ENCODE data around the gene ZC3H13.

ZC3H13 gene

GRCh38 chr13:45943120-45943519, 109.4 kb downstream of the ZC3H13 start:
- Histone ChIP-seq H4K5ac (ENCODE audit: low read length) (no peak overlapping the region), H3K56ac (ENCODE audit: low read length) (no peak overlapping the region), H3K27me3 (ENCODE audit: insufficient read depth, low read length, poor library complexity) (no peaks in the 10 kb centered on the region), H3K18ac (ENCODE audit: low read length) (no peak overlapping the region), H3K79me1 (ENCODE audit: low read length) (no peaks in the 10 kb centered on the region), H3K4me2 (ENCODE audit: low read length) (no peak overlapping the region), H3K23ac (ENCODE audit: low read length) (no peak overlapping the region), H2BK15ac (replicated peaks; ENCODE audit: low read depth) (no peak overlapping the region), H4K8ac (ENCODE audit: low read depth, low read length) (no peak overlapping the region), H2BK120ac (ENCODE audit: low read depth, low read length) (no peak overlapping the region), H3K36me3 (ENCODE audit: control insufficient read depth, insufficient read depth, low read length) (no peaks in the 10 kb centered on the region), H3K27ac (ENCODE audit: low read depth, low read length) (no peak overlapping the region), H2BK5ac (ENCODE audit: low read length) (no peak overlapping the region), H2AK5ac (ENCODE audit: low read length) (no peak overlapping the region), H3K4me3 (ENCODE audit: low read length) (no peak overlapping the region), H3K4ac (ENCODE audit: low read depth, low read length) (no peak overlapping the region), H3K9ac (ENCODE audit: low read length) (no peak overlapping the region), H3K79me2 (ENCODE audit: control insufficient read depth, insufficient read depth, low read length) (no peaks in the 10 kb centered on the region), H3K4me1 (ENCODE audit: control insufficient read depth, low read depth, low read length) (peaks cover 2% of the 10 kb centered on the region)
- no CpG with 5 or more reads among the region's 2 CpGs for WGBS (ENCODE audit: extremely low coverage, insufficient coverage, low lambda C conversion rate)
- peak; percentile 11 for DNase-seq

- no peak overlapping the region for H4K8ac ChIP-seq (ENCODE audit: low read depth, low read length)
- no peak overlapping the region for H2BK15ac ChIP-seq (replicated peaks; ENCODE audit: low read depth)
- H3K9ac ChIP-seq (ENCODE audit: low read length): no peak overlapping the region
- no peak overlapping the region for H3K23ac ChIP-seq (ENCODE audit: low read length)
- no peak overlapping the region for H2BK120ac ChIP-seq (ENCODE audit: low read depth, low read length)
- no peaks in the 10 kb centered on the region for H3K36me3 ChIP-seq (ENCODE audit: control insufficient read depth, insufficient read depth, low read length)
- H2BK5ac ChIP-seq (ENCODE audit: low read length): no peak overlapping the region
- H3K27ac ChIP-seq (ENCODE audit: low read depth, low read length): no peak overlapping the region
- H3K4me3 ChIP-seq (ENCODE audit: low read length): no peak overlapping the region
- H3K27me3 ChIP-seq (ENCODE audit: insufficient read depth, low read length, poor library complexity): no peaks in the 10 kb centered on the region
- H2AK5ac ChIP-seq (ENCODE audit: low read length): no peak overlapping the region
- H3K4me1 ChIP-seq (ENCODE audit: control insufficient read depth, low read depth, low read length): peaks cover 2% of the 10 kb centered on the region
- no CpG with 5 or more reads among the region's 1 CpG for WGBS (ENCODE audit: extremely low coverage, insufficient coverage, low lambda C conversion rate)
- no peak overlapping the region for H4K5ac ChIP-seq (ENCODE audit: low read length)
- H3K79me1 ChIP-seq (ENCODE audit: low read length): no peaks in the 10 kb centered on the region
- no peak overlapping the region for H3K56ac ChIP-seq (ENCODE audit: low read length)
- peak; percentile 51 for DNase-seq
- H3K18ac ChIP-seq (ENCODE audit: low read length): no peak overlapping the region
- H3K79me2 ChIP-seq (ENCODE audit: control insufficient read depth, insufficient read depth, low read length): no peaks in the 10 kb centered on the region
- H3K4ac ChIP-seq (ENCODE audit: low read depth, low read length): no peak overlapping the region
- no peak overlapping the region for H3K4me2 ChIP-seq (ENCODE audit: low read length)
These were observed 111.3 kb downstream of the ZC3H13 start for GRCh38 chr13:45941261-45941660.

GRCh38 chr13:45940061-45940460, 112.5 kb downstream of the ZC3H13 start:
- DNase-seq: no peak
- Histone ChIP-seq H3K23ac (ENCODE audit: low read length) (no peak overlapping the region), H2BK120ac (ENCODE audit: low read depth, low read length) (no peak overlapping the region), H4K8ac (ENCODE audit: low read depth, low read length) (no peak overlapping the region), H3K79me2 (ENCODE audit: control insufficient read depth, insufficient read depth, low read length) (no peaks in the 10 kb centered on the region), H3K18ac (ENCODE audit: low read length) (no peak overlapping the region), H3K4ac (ENCODE audit: low read depth, low read length) (no peak overlapping the region), H3K4me3 (ENCODE audit: low read length) (no peak overlapping the region), H2BK15ac (replicated peaks; ENCODE audit: low read depth) (no peak overlapping the region), H3K9ac (ENCODE audit: low read length) (no peak overlapping the region), H3K4me1 (ENCODE audit: control insufficient read depth, low read depth, low read length) (peaks cover 2% of the 10 kb centered on the region), H3K56ac (ENCODE audit: low read length) (no peak overlapping the region), H3K27ac (ENCODE audit: low read depth, low read length) (no peak overlapping the region), H3K36me3 (ENCODE audit: control insufficient read depth, insufficient read depth, low read length) (no peaks in the 10 kb centered on the region), H2BK5ac (ENCODE audit: low read length) (no peak overlapping the region), H3K27me3 (ENCODE audit: insufficient read depth, low read length, poor library complexity) (no peaks in the 10 kb centered on the region), H3K79me1 (ENCODE audit: low read length) (no peaks in the 10 kb centered on the region), H2AK5ac (ENCODE audit: low read length) (no peak overlapping the region), H4K5ac (ENCODE audit: low read length) (no peak overlapping the region), H3K4me2 (ENCODE audit: low read length) (no peak overlapping the region)
- no CpG with 5 or more reads among the region's 2 CpGs for WGBS (ENCODE audit: extremely low coverage, insufficient coverage, low lambda C conversion rate)

- DNase-seq: peak; percentile 59
These were observed 115.9 kb downstream of the ZC3H13 start for GRCh38 chr13:45936621-45937020.

GRCh38 chr13:45934283-45934682, 118.3 kb downstream of the ZC3H13 start:
- Histone ChIP-seq H3K18ac (ENCODE audit: low read length) (no peak overlapping the region), H3K4me2 (ENCODE audit: low read length) (no peak overlapping the region), H3K4me3 (ENCODE audit: low read length) (no peak overlapping the region), H3K27me3 (ENCODE audit: insufficient read depth, low read length, poor library complexity) (no peaks in the 10 kb centered on the region), H3K79me1 (ENCODE audit: low read length) (no peaks in the 10 kb centered on the region), H3K4ac (ENCODE audit: low read depth, low read length) (no peak overlapping the region), H3K27ac (ENCODE audit: low read depth, low read length) (no peak overlapping the region), H3K36me3 (ENCODE audit: control insufficient read depth, insufficient read depth, low read length) (no peaks in the 10 kb centered on the region), H3K23ac (ENCODE audit: low read length) (no peak overlapping the region), H2AK5ac (ENCODE audit: low read length) (no peak overlapping the region), H4K5ac (ENCODE audit: low read length) (no peak overlapping the region), H4K8ac (ENCODE audit: low read depth, low read length) (no peak overlapping the region), H3K79me2 (ENCODE audit: control insufficient read depth, insufficient read depth, low read length) (no peaks in the 10 kb centered on the region), H3K4me1 (ENCODE audit: control insufficient read depth, low read depth, low read length) (no peaks in the 10 kb centered on the region), H2BK120ac (ENCODE audit: low read depth, low read length) (no peak overlapping the region), H3K9ac (ENCODE audit: low read length) (no peak overlapping the region), H2BK5ac (ENCODE audit: low read length) (no peak overlapping the region), H2BK15ac (replicated peaks; ENCODE audit: low read depth) (no peak overlapping the region), H3K56ac (ENCODE audit: low read length) (no peak overlapping the region)
- no CpG with 5 or more reads among the region's 5 CpGs for WGBS (ENCODE audit: extremely low coverage, insufficient coverage, low lambda C conversion rate)
- no peak for DNase-seq

More at GRCh38 chr13:45936621-45937020, 115.9 kb downstream of the ZC3H13 start:
- no peaks in the 10 kb centered on the region for H3K79me1 ChIP-seq (ENCODE audit: low read length)
- H3K4me3 ChIP-seq (ENCODE audit: low read length): no peak overlapping the region
- H2BK5ac ChIP-seq (ENCODE audit: low read length): no peak overlapping the region
- H3K27me3 ChIP-seq (ENCODE audit: insufficient read depth, low read length, poor library complexity): no peaks in the 10 kb centered on the region
- no peak overlapping the region for H4K5ac ChIP-seq (ENCODE audit: low read length)
- no peak overlapping the region for H3K4ac ChIP-seq (ENCODE audit: low read depth, low read length)
- H4K8ac ChIP-seq (ENCODE audit: low read depth, low read length): no peak overlapping the region
- no peak overlapping the region for H3K4me2 ChIP-seq (ENCODE audit: low read length)
- WGBS (ENCODE audit: extremely low coverage, insufficient coverage, low lambda C conversion rate): no CpG with 5 or more reads among the region's 4 CpGs
- H3K79me2 ChIP-seq (ENCODE audit: control insufficient read depth, insufficient read depth, low read length): no peaks in the 10 kb centered on the region
- no peak overlapping the region for H3K9ac ChIP-seq (ENCODE audit: low read length)
- H3K56ac ChIP-seq (ENCODE audit: low read length): no peak overlapping the region
- no peak overlapping the region for H2BK120ac ChIP-seq (ENCODE audit: low read depth, low read length)
- H3K4me1 ChIP-seq (ENCODE audit: control insufficient read depth, low read depth, low read length): peaks cover 2% of the 10 kb centered on the region
- no peak overlapping the region for H3K18ac ChIP-seq (ENCODE audit: low read length)
- H3K23ac ChIP-seq (ENCODE audit: low read length): no peak overlapping the region
- H3K27ac ChIP-seq (ENCODE audit: low read depth, low read length): no peak overlapping the region
- H2BK15ac ChIP-seq (replicated peaks; ENCODE audit: low read depth): no peak overlapping the region
- H2AK5ac ChIP-seq (ENCODE audit: low read length): no peak overlapping the region
- H3K36me3 ChIP-seq (ENCODE audit: control insufficient read depth, insufficient read depth, low read length): no peaks in the 10 kb centered on the region

GRCh38 chr13:45933203-45933908, 119.2 kb downstream of the ZC3H13 start:
- no peak overlapping the region for H3K4ac ChIP-seq (ENCODE audit: low read depth, low read length)
- no peak overlapping the region for H3K18ac ChIP-seq (ENCODE audit: low read length)
- no peak overlapping the region for H3K23ac ChIP-seq (ENCODE audit: low read length)
- no peak overlapping the region for H4K5ac ChIP-seq (ENCODE audit: low read length)
- no peak overlapping the region for H2BK5ac ChIP-seq (ENCODE audit: low read length)
- no peak overlapping the region for H3K4me2 ChIP-seq (ENCODE audit: low read length)
- H3K27ac ChIP-seq (ENCODE audit: low read depth, low read length): no peak overlapping the region
- no peaks in the 10 kb centered on the region for H3K27me3 ChIP-seq (ENCODE audit: insufficient read depth, low read length, poor library complexity)
- no peak for DNase-seq
- H3K36me3 ChIP-seq (ENCODE audit: control insufficient read depth, insufficient read depth, low read length): no peaks in the 10 kb centered on the region
- no peak overlapping the region for H3K4me3 ChIP-seq (ENCODE audit: low read length)
- no peak overlapping the region for H4K8ac ChIP-seq (ENCODE audit: low read depth, low read length)
- H3K79me1 ChIP-seq (ENCODE audit: low read length): no peaks in the 10 kb centered on the region
- no peaks in the 10 kb centered on the region for H3K4me1 ChIP-seq (ENCODE audit: control insufficient read depth, low read depth, low read length)
- no peak overlapping the region for H2BK120ac ChIP-seq (ENCODE audit: low read depth, low read length)
- no CpG with 5 or more reads among the region's 18 CpGs for WGBS (ENCODE audit: extremely low coverage, insufficient coverage, low lambda C conversion rate)
- H3K79me2 ChIP-seq (ENCODE audit: control insufficient read depth, insufficient read depth, low read length): no peaks in the 10 kb centered on the region
- H2AK5ac ChIP-seq (ENCODE audit: low read length): no peak overlapping the region
- H2BK15ac ChIP-seq (replicated peaks; ENCODE audit: low read depth): no peak overlapping the region
- H3K9ac ChIP-seq (ENCODE audit: low read length): no peak overlapping the region
- no peak overlapping the region for H3K56ac ChIP-seq (ENCODE audit: low read length)
